RWPE2 (cell line): Measurements from ENCODE around the gene RPS6KA2.

ENCODE experiments used
- ATAC-seq: fragments of 200-7000 bp; cut with Tn5 transposase; 3 replicates; pipeline ENCODE4 v1.9.1; 2021; ENCODE audit warnings: low read depth
- DNase-seq: peaks from one replicate; pipeline ENCODE4 v3.0.0-alpha.2; 2020; ENCODE audit warnings: low spot score
- H3K27ac ChIP-seq: fragments of 450-650 bp; 2 replicates; pipeline ENCODE4 v1.5.1; 2017; ENCODE audit warnings: mild to moderate bottlenecking; ENCODE audit not compliant: poor library complexity, severe bottlenecking
- H3K27me3 ChIP-seq: fragments of 250-450 bp; sonication (Bioruptor Pico); 2 replicates; pipeline ENCODE4 v1.5.1; 2021; ENCODE audit warnings: mild to moderate bottlenecking, moderate library complexity; ENCODE audit not compliant: insufficient read depth, poor library complexity, severe bottlenecking
- H3K36me3 ChIP-seq: fragments of 250-450 bp; sonication (Bioruptor Pico); 2 replicates; pipeline ENCODE4 v1.5.1; 2020; ENCODE audit warnings: low read depth, mild to moderate bottlenecking, moderate library complexity
- H3K4me1 ChIP-seq: fragments of 250-450 bp; sonication (Bioruptor Pico); 2 replicates; pipeline ENCODE4 v1.5.1; 2021; ENCODE audit warnings: mild to moderate bottlenecking, moderate library complexity; ENCODE audit not compliant: insufficient read depth, poor library complexity, severe bottlenecking
- H3K4me3 ChIP-seq: fragments of 250-450 bp; sonication (Bioruptor Pico); 2 replicates; pipeline ENCODE4 v1.5.1; 2021; ENCODE audit warnings: mild to moderate bottlenecking, moderate library complexity; ENCODE audit not compliant: severe bottlenecking
- H3K9me3 ChIP-seq: fragments of 250-450 bp; sonication (Bioruptor Pico); 2 replicates; pipeline ENCODE4 v1.5.1; 2021; ENCODE audit warnings: mild to moderate bottlenecking, moderate library complexity; ENCODE audit not compliant: severe bottlenecking
- TF ChIP-seq, protein P1 (sequence below): fragments of 450-650 bp; IDR thresholded peaks from one replicate; pipeline ENCODE4 v1.5.1; 2017; ENCODE audit warnings: mild to moderate bottlenecking, moderate library complexity; ENCODE audit not compliant: poor library complexity, severe bottlenecking

RPS6KA2 gene

DNA sequence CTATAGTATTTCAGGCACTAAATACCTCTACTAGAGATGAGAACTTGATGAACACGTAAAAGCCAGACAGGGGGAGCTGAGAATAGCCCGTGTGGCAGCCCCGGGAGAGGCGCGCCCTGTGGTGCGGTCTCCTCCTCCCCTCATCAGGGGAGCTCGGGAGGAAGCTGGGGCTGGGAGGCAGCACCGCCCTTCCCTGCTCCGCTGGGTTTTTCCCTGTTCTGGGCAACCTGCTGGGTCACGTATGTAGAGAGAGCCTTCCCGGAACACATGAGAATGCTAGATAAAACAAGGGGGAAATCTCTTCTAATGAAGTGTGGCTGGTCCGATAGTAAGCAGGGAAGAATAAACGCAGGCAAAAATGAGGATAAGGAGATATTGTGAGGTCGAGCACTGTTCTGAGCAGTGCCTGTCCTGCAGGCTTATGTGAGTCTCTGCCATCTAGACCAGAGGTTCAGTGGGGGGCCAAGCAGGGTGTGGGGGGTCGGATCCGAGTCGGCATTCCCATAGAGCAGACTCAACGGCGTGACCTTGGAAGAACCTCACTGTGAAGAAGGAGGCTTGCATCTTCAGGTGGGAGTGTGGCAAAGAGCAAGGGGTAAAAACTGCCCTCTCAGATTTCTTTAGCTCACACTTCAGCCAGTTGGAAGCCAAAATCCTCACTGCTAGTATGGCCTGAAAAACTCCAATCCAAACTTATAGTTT, 13.4 kb upstream of the RPS6KA2 start:
- no peaks in the 10 kb centered on the region for H3K36me3 ChIP-seq
- DNase-seq (no peak), ATAC-seq (peak; percentile 77)
- no peaks in the 10 kb centered on the region for H3K9me3 ChIP-seq
- TF ChIP-seq, protein P1, sequence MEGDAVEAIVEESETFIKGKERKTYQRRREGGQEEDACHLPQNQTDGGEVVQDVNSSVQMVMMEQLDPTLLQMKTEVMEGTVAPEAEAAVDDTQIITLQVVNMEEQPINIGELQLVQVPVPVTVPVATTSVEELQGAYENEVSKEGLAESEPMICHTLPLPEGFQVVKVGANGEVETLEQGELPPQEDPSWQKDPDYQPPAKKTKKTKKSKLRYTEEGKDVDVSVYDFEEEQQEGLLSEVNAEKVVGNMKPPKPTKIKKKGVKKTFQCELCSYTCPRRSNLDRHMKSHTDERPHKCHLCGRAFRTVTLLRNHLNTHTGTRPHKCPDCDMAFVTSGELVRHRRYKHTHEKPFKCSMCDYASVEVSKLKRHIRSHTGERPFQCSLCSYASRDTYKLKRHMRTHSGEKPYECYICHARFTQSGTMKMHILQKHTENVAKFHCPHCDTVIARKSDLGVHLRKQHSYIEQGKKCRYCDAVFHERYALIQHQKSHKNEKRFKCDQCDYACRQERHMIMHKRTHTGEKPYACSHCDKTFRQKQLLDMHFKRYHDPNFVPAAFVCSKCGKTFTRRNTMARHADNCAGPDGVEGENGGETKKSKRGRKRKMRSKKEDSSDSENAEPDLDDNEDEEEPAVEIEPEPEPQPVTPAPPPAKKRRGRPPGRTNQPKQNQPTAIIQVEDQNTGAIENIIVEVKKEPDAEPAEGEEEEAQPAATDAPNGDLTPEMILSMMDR = no peak
- H3K4me3 ChIP-seq = no peak overlapping the region
- peaks cover 4% of the 10 kb centered on the region for H3K4me1 ChIP-seq
- no peak overlapping the region for H3K27ac ChIP-seq
- no peaks in the 10 kb centered on the region for H3K27me3 ChIP-seq

GRCh38 chr6:166639921-166640320, 12.9 kb upstream of the RPS6KA2 start:
- H3K4me3 ChIP-seq = no peak overlapping the region
- DNase-seq (no peak), ATAC-seq (no peak)
- H3K36me3 ChIP-seq = no peaks in the 10 kb centered on the region
- H3K27ac ChIP-seq = no peak overlapping the region
- peaks cover 4% of the 10 kb centered on the region for H3K4me1 ChIP-seq
- TF ChIP-seq, protein P1 = no peak
- H3K27me3 ChIP-seq = no peaks in the 10 kb centered on the region
- H3K9me3 ChIP-seq = no peaks in the 10 kb centered on the region

DNA sequence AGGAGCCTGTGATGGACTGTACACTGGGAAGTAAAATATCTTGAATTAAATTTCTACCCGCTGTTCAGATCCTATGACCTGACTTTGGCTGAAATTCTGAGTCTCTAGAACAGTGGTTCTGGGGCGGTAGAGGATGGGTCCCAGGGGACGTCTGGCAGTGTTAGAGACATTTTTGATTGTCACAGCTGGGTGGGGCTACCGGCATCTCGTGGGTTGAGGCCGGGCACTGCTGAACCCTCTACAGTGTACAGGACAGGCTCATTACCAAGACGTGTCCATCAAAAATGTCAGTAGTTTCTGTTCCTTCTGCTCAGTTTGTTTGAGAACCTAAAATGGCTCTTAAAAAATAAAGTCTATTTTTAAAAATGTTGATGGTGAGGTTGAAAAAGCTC, 11.5 kb upstream of the RPS6KA2 start:
- Histone ChIP-seq H3K4me1 (peaks cover 4% of the 10 kb centered on the region), H3K36me3 (no peaks in the 10 kb centered on the region), H3K4me3 (no peak overlapping the region), H3K27me3 (no peaks in the 10 kb centered on the region), H3K9me3 (no peaks in the 10 kb centered on the region), H3K27ac (no peak overlapping the region)
- TF ChIP-seq, protein P1 = no peak
- no peak for ATAC-seq
- DNase-seq = no peak

GRCh38 chr6:166637812-166638572, 10.9 kb upstream of the RPS6KA2 start:
- TF ChIP-seq, protein P1 = no peak
- no peaks in the 10 kb centered on the region for H3K36me3 ChIP-seq
- H3K27ac ChIP-seq = no peak overlapping the region
- H3K4me3 ChIP-seq = no peak overlapping the region
- no peaks in the 10 kb centered on the region for H3K9me3 ChIP-seq
- peaks cover 4% of the 10 kb centered on the region for H3K4me1 ChIP-seq
- no peak for DNase-seq
- no peak for ATAC-seq
- H3K27me3 ChIP-seq = no peaks in the 10 kb centered on the region

DNA sequence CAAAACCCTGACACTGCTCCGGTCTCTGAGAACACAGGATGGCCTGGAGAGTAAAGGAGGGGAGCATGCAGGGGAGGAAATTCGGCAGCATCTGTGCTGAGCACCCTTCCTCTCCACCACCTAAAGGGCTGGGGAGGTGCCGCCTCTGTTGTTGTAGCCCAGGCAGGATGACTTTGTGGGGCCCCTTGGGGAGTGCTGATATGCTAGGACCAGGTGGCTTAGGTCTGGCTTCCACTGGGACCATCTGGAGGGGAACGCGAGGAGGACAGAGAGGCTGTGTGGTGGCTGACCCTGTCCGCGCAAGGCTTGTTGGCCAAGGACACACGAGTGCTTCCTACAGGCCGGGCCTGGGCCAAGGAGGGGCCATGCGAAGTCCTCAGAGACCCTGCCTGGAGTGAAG, 9.9 kb upstream of the RPS6KA2 start:
- Histone ChIP-seq H3K9me3 (no peaks in the 10 kb centered on the region), H3K4me1 (peaks cover 4% of the 10 kb centered on the region), H3K27me3 (no peaks in the 10 kb centered on the region), H3K27ac (no peak overlapping the region), H3K4me3 (no peak overlapping the region), H3K36me3 (no peaks in the 10 kb centered on the region)
- TF ChIP-seq, protein P1 = no peak
- DNase-seq (no peak), ATAC-seq (no peak)
